GM20000 (cell line): ENCODE data around the gene ZNF680.

Experiments
- DNase-seq: peaks from one replicate; pipeline ENCODE4 v3.0.0; 2012; ENCODE audit warnings: low spot score
- CTCF ChIP-seq: IDR thresholded peaks from 2 replicates; pipeline ENCODE4 v1.5.1; 2012; ENCODE audit warnings: mild to moderate bottlenecking, control low read depth; ENCODE audit errors: extremely low read depth, missing control alignments

The ZNF680 gene

GRCh38 chr7:64551375-64552142 is 11.3 kb downstream of the ZNF680 start:
- DNase-seq, result no peak
- no peak for TF ChIP-seq CTCF

GRCh38 chr7:64544010-64544409 is 18.9 kb downstream of the ZNF680 start:
- no peak for DNase-seq

GRCh38 chr7:64541438-64542359 is 21.2 kb downstream of the ZNF680 start:
- DNase-seq, result no peak
- TF ChIP-seq CTCF, result no peak

More at GRCh38 chr7:64544010-64544409, 18.9 kb downstream of the ZNF680 start:
- TF ChIP-seq CTCF, result no peak

GRCh38 chr7:64533756-64534155 is 29.1 kb downstream of the ZNF680 start:
- no peak for TF ChIP-seq CTCF
- no peak for DNase-seq

- no peak for TF ChIP-seq CTCF
- no peak for DNase-seq
These were observed 34.1 kb downstream of the ZNF680 start for GRCh38 chr7:64528770-64529169.

GRCh38 chr7:64521409-64521984 is 41.4 kb downstream of the ZNF680 start:
- no peak for DNase-seq
- no peak for TF ChIP-seq CTCF

GRCh38 chr7:64516451-64516850 is 46.4 kb downstream of the ZNF680 start:
- no peak for TF ChIP-seq CTCF
- DNase-seq, result no peak
